BLaER1 treated with 17β-estradiol and CSF1 and Interleukin-3, amounts not matched to agents 10 nM and 100 nM (cell line): ENCODE data around the gene USP11.

Experiments
- H3K27ac ChIP-seq, 11 experiments: shearing (Covaris generic); formaldehyde crosslinking; 2 replicates each; pipeline ENCODE4 v1.8.1; 2022
- H3K27me3 ChIP-seq, 11 experiments: shearing (Covaris generic); formaldehyde crosslinking; 2 replicates each; pipeline ENCODE4 v1.8.1; 2022
- H3K36me3 ChIP-seq, 11 experiments: shearing (Covaris generic); formaldehyde crosslinking; 2 replicates each; pipeline ENCODE4 v1.8.1; 2022
- H3K4me1 ChIP-seq, 10 experiments: shearing (Covaris generic); formaldehyde crosslinking; 2 replicates each; pipeline ENCODE4 v1.8.1; 2022
- H3K4me2 ChIP-seq, 11 experiments: shearing (Covaris generic); formaldehyde crosslinking; 2 replicates each; pipeline ENCODE4 v1.8.1; 2022
- H3K4me3 ChIP-seq, 10 experiments: shearing (Covaris generic); formaldehyde crosslinking; 2 replicates each; pipeline ENCODE4 v1.8.1; 2022
- H3K9ac ChIP-seq, 11 experiments: shearing (Covaris generic); formaldehyde crosslinking; 2 replicates each; pipeline ENCODE4 v1.8.1; 2022
- H3K9me3 ChIP-seq, 11 experiments: shearing (Covaris generic); formaldehyde crosslinking; replicated peaks in 1 of 11; 2 replicates each; pipeline ENCODE4 v1.8.1; 2022
- H4K20me1 ChIP-seq, 11 experiments: shearing (Covaris generic); formaldehyde crosslinking; 2 replicates each; pipeline ENCODE4 v1.8.1; 2022
- Cebpa-rat ChIP-seq, 11 experiments: shearing (Covaris generic); IDR thresholded peaks; 2 replicates each; pipeline ENCODE4 v1.8.1; 2022

The USP11 gene

GRCh38 chrX:47241201-47242011, 8.6 kb downstream of the USP11 start:
- Histone ChIP-seq H3K9me3 (peaks cover 0 to 10% (median 0%) of the 10 kb centered on the region in 11 experiments; a peak in 2 of 22 replicates), H3K27me3 (peaks cover 76 to 98% (median 95%) of the 10 kb centered on the region in 11 experiments), H3K9ac (no peak overlapping the region), H3K27ac (no peak overlapping the region), H3K4me1 (no peaks in the 10 kb centered on the region), H4K20me1 (peaks cover 0 to 40% (median 11%) of the 10 kb centered on the region in 11 experiments; a peak in 10 of 22 replicates), H3K4me2 (no peak overlapping the region), H3K36me3 (peaks cover 28 to 74% (median 54%) of the 10 kb centered on the region in 11 experiments), H3K4me3 (no peak overlapping the region)
- no peak for TF ChIP-seq Cebpa-rat (IDR thresholded peaks at IDR 0.05)

GRCh38 chrX:47242321-47242720, 9.5 kb downstream of the USP11 start:
- Histone ChIP-seq H3K4me3 (no peak overlapping the region), H3K4me1 (no peaks in the 10 kb centered on the region), H3K4me2 (no peak overlapping the region), H3K27ac (no peak overlapping the region), H3K27me3 (peaks cover 70 to 98% (median 95%) of the 10 kb centered on the region in 11 experiments), H3K9me3 (peaks cover 0 to 10% (median 0%) of the 10 kb centered on the region in 11 experiments; a peak in 2 of 22 replicates), H3K9ac (no peak overlapping the region), H4K20me1 (peaks cover 0 to 37% (median 10%) of the 10 kb centered on the region in 11 experiments; a peak in 12 of 22 replicates), H3K36me3 (peaks cover 28 to 79% (median 57%) of the 10 kb centered on the region in 11 experiments)
- TF ChIP-seq Cebpa-rat (IDR thresholded peaks at IDR 0.05): no peak

DNA sequence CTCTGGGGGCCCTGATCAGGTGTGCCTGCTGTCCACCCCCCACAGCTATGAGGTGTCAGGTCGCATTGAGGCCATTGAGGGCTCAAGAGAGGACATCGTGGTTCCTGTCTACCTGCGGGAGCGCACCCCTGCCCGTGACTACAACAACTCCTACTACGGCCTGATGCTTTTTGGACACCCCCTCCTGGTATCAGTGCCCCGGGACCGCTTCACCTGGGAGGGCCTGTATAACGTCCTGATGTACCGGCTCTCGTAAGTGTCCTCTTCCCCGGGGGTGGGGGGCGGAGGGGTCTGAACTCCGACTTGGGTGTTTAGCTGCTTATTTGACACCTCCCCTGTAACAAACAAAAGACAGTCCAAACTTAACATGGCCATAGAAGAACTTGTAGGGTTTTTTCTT, 10.5 kb downstream of the USP11 start:
- Histone ChIP-seq H3K36me3 (peaks cover 28 to 85% (median 58%) of the 10 kb centered on the region in 11 experiments), H3K9ac (no peak overlapping the region), H3K4me3 (no peak overlapping the region), H3K27me3 (peaks cover 73 to 98% (median 96%) of the 10 kb centered on the region in 11 experiments), H3K4me1 (no peaks in the 10 kb centered on the region), H3K4me2 (no peak overlapping the region), H3K9me3 (peaks cover 0 to 10% (median 0%) of the 10 kb centered on the region in 11 experiments; a peak in 2 of 22 replicates), H3K27ac (no peak overlapping the region), H4K20me1 (peaks cover 0 to 47% (median 10%) of the 10 kb centered on the region in 11 experiments; a peak in 11 of 22 replicates)
- no peak for TF ChIP-seq Cebpa-rat (IDR thresholded peaks at IDR 0.05)

DNA sequence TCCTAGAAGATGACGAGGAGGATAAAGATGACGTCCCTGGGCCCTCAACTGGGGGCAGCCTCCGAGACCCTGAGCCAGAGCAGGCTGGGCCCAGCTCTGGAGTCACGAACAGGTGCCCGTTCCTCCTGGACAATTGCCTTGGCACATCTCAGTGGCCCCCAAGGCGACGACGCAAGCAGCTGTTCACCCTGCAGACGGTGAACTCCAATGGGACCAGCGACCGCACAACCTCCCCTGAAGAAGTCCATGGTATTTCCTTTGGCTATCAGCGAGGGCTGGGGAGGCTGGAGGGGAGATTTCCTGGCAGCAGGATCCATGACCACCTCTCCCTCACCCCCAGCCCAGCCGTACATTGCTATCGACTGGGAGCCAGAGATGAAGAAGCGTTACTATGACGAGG, 11.9 kb downstream of the USP11 start:
- H3K36me3 ChIP-seq: peaks cover 26 to 84% (median 52%) of the 10 kb centered on the region in 11 experiments
- H3K27me3 ChIP-seq: peaks cover 74 to 99% (median 95%) of the 10 kb centered on the region in 11 experiments
- no peaks in the 10 kb centered on the region for H3K4me1 ChIP-seq
- H3K9me3 ChIP-seq: peaks cover 0 to 10% (median 0%) of the 10 kb centered on the region in 11 experiments; a peak in 2 of 22 replicates
- H3K4me3 ChIP-seq: no peak overlapping the region
- no peak for TF ChIP-seq Cebpa-rat (IDR thresholded peaks at IDR 0.05)
- H3K4me2 ChIP-seq: no peak overlapping the region
- H4K20me1 ChIP-seq: peaks cover 0 to 56% (median 4%) of the 10 kb centered on the region in 11 experiments; a peak in 10 of 22 replicates
- no peak overlapping the region for H3K27ac ChIP-seq
- H3K9ac ChIP-seq: no peak overlapping the region

DNA sequence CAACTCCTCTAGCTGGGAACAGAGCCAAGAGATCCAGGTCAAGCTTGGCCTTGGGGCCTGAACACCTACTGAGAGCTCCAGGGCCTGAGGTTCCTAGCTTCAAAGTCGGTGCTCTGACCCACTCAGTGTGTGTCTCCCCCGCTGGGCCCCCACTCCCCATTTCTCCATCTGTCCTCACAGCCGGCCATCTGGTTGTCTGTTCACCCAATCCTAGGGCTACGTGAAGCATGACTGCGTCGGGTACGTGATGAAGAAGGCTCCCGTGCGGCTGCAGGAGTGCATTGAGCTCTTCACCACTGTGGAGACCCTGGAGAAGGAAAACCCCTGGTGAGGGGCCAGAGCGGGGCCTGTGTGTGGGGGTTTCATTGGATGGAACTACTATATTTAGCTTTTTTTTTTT, 12.3 kb downstream of the USP11 start:
- TF ChIP-seq Cebpa-rat (IDR thresholded peaks at IDR 0.05): no peak
- peaks cover 0 to 55% (median 4%) of the 10 kb centered on the region in 11 experiments; a peak in 10 of 22 replicates for H4K20me1 ChIP-seq
- peaks cover 0 to 10% (median 0%) of the 10 kb centered on the region in 11 experiments; a peak in 2 of 22 replicates for H3K9me3 ChIP-seq
- H3K4me3 ChIP-seq: no peak overlapping the region
- H3K27me3 ChIP-seq: peaks cover 69 to 97% (median 93%) of the 10 kb centered on the region in 11 experiments
- H3K4me2 ChIP-seq: no peak overlapping the region
- H3K4me1 ChIP-seq: no peaks in the 10 kb centered on the region
- H3K36me3 ChIP-seq: peaks cover 21 to 79% (median 47%) of the 10 kb centered on the region in 11 experiments
- no peak overlapping the region for H3K27ac ChIP-seq
- H3K9ac ChIP-seq: no peak overlapping the region

DNA sequence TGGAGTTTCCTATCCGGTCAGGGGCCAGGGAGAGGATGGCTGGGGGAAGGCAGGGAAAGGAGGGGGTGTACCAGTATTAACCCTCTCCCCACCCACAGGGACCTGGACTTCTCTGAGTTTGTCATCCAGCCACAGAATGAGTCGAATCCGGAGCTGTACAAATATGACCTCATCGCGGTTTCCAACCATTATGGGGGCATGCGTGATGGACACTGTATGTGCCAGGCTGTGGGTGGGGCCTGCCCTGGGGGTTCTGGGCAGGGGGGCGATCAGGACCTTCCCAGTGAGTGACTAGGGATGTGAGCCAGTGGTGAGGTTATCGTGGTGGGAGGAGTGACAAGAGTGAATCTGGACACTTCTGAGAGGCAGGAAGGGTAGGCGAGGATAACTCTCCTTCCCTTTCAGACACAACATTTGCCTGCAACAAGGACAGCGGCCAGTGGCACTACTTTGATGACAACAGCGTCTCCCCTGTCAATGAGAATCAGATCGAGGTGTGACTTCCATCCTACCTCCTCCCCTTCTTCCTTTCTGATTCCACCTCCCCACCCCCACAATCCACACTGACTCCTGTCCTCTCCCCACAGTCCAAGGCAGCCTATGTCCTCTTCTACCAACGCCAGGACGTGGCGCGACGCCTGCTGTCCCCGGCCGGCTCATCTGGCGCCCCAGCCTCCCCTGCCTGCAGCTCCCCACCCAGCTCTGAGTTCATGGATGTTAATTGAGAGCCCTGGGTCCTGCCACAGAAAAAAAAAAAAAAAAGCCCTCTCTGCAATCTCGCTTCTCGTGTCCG, 14.6 kb downstream of the USP11 start:
- H3K4me1 ChIP-seq: no peaks in the 10 kb centered on the region
- no peak overlapping the region for H3K27ac ChIP-seq
- H3K9ac ChIP-seq: no peak overlapping the region
- H3K4me3 ChIP-seq: no peak overlapping the region
- H3K36me3 ChIP-seq: peaks cover 0 to 57% (median 30%) of the 10 kb centered on the region in 11 experiments; a peak in 20 of 22 replicates
- H4K20me1 ChIP-seq: peaks cover 0 to 49% (median 4%) of the 10 kb centered on the region in 11 experiments; a peak in 10 of 22 replicates
- H3K4me2 ChIP-seq: no peak overlapping the region
- H3K9me3 ChIP-seq: 0 out of 22 replicates have a peak, but pooled peaks cover 0 to 1% (median 0%) of the 10 kb centered on the region in 11 experiments
- TF ChIP-seq Cebpa-rat (IDR thresholded peaks at IDR 0.05): no peak
- peaks cover 47 to 84% (median 74%) of the 10 kb centered on the region in 11 experiments for H3K27me3 ChIP-seq

DNA sequence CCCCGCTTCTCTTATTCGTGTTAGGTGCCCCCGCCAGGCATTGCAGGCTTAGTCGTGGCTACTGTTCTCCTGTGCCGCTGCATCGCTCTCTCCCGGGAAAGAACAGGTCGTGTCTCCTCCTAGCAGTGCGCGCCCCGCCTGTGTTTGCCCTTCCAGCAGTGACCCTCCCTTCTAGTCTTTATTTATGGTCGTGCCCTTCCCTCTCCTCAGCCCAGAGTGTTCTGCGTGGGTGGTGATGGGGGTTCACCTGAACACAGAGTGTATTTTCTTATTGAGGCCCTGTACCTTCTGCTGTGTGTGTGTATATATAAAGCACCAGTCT, 15.2 kb downstream of the USP11 start:
- H3K27ac ChIP-seq: no peak overlapping the region
- H3K9me3 ChIP-seq: peaks cover 0 to 5% (median 0%) of the 10 kb centered on the region in 11 experiments; a peak in 2 of 22 replicates
- H3K4me3 ChIP-seq: no peak overlapping the region
- peaks cover 44 to 85% (median 74%) of the 10 kb centered on the region in 11 experiments for H3K27me3 ChIP-seq
- no peak overlapping the region for H3K9ac ChIP-seq
- H3K4me1 ChIP-seq: no peaks in the 10 kb centered on the region
- H4K20me1 ChIP-seq: peaks cover 0 to 49% (median 4%) of the 10 kb centered on the region in 11 experiments; a peak in 10 of 22 replicates
- TF ChIP-seq Cebpa-rat (IDR thresholded peaks at IDR 0.05): no peak
- H3K4me2 ChIP-seq: no peak overlapping the region
- peaks cover 0 to 53% (median 26%) of the 10 kb centered on the region in 11 experiments; a peak in 17 of 22 replicates for H3K36me3 ChIP-seq

GRCh38 chrX:47248576-47248975, 15.8 kb downstream of the USP11 start:
- peaks cover 0 to 49% (median 22%) of the 10 kb centered on the region in 11 experiments; a peak in 16 of 22 replicates for H3K36me3 ChIP-seq
- H3K4me2 ChIP-seq: no peak overlapping the region
- H3K27ac ChIP-seq: no peak overlapping the region
- no peak for TF ChIP-seq Cebpa-rat (IDR thresholded peaks at IDR 0.05)
- H3K27me3 ChIP-seq: peaks cover 42 to 86% (median 75%) of the 10 kb centered on the region in 11 experiments
- H4K20me1 ChIP-seq: peaks cover 0 to 46% (median 4%) of the 10 kb centered on the region in 11 experiments; a peak in 10 of 22 replicates
- peaks cover 0 to 12% (median 0%) of the 10 kb centered on the region in 11 experiments; a peak in 5 of 22 replicates for H3K9me3 ChIP-seq
- no peak overlapping the region for H3K4me3 ChIP-seq
- no peak overlapping the region for H3K9ac ChIP-seq
- no peaks in the 10 kb centered on the region for H3K4me1 ChIP-seq
